AG04449 (cell line): ENCODE measurements around the gene C6orf15.

ENCODE experiments used
- CTCF ChIA-PET: fragments of 350-600 bp; formaldehyde crosslinking; extraction: SDS; loops from one replicate; lab custom pipeline; 2021; ENCODE audit warnings: antibody characterized with exemption; lab: Yijun Ruan, JAX
- POLR2A ChIA-PET: fragments of 400-600, 350-600 bp; formaldehyde crosslinking; extraction: SDS; loops from one replicate; lab custom pipeline; 2020; ENCODE audit warnings: antibody characterized with exemption, inconsistent platforms; lab: Yijun Ruan, JAX
- DNase-seq: peaks from one replicate; pipeline ENCODE4 v3.0.0-alpha.2; 2010; ENCODE audit warnings: low read depth, low spot score
- H3K4me3 ChIP-seq: 2 replicates; pipeline ENCODE4 v1.5.1; 2011; ENCODE audit warnings: low read depth, mild to moderate bottlenecking, control low read depth, low read length
- TF ChIP-seq, protein P1 (sequence below): IDR thresholded peaks from one replicate; pipeline ENCODE4 v1.5.1; 2011; ENCODE audit warnings: mild to moderate bottlenecking, moderate library complexity, low read length, control low read depth, inconsistent platforms; ENCODE audit not compliant: insufficient read depth; ENCODE audit errors: missing control alignments

The C6orf15 gene

DNA sequence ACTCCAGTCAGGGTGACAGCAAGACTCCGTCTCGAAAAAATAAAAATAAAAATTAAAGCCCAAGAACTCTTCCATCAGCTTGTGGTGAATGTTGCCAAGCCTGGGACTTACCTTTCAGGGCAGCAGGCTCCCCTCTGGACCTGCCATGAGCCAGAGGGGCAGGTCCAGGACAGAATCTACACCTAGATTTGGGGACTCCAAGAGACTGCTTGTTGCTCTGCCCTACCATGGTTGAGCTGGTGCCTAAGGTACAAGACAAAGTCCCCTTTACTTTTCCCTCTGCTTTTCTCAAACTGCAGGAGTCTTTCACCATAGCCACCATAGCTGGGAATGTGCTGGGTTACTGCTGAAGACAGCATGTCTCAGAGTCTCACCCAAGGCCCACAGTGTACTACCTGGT, 9.2 kb downstream of the C6orf15 start:
- no peak for DNase-seq
- no peak overlapping the region for H3K4me3 ChIP-seq
- ChIA-PET CTCF (interaction anchor here (1.0 to 2.8 kb wide), 5 partner anchors 13 to 188 kb away, joined by 3 to 12 read pairs (median 4); no protein-coding TSS in a partner anchor), POLR2A (no interaction called here)
- TF ChIP-seq, protein P1, sequence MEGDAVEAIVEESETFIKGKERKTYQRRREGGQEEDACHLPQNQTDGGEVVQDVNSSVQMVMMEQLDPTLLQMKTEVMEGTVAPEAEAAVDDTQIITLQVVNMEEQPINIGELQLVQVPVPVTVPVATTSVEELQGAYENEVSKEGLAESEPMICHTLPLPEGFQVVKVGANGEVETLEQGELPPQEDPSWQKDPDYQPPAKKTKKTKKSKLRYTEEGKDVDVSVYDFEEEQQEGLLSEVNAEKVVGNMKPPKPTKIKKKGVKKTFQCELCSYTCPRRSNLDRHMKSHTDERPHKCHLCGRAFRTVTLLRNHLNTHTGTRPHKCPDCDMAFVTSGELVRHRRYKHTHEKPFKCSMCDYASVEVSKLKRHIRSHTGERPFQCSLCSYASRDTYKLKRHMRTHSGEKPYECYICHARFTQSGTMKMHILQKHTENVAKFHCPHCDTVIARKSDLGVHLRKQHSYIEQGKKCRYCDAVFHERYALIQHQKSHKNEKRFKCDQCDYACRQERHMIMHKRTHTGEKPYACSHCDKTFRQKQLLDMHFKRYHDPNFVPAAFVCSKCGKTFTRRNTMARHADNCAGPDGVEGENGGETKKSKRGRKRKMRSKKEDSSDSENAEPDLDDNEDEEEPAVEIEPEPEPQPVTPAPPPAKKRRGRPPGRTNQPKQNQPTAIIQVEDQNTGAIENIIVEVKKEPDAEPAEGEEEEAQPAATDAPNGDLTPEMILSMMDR: no peak

DNA sequence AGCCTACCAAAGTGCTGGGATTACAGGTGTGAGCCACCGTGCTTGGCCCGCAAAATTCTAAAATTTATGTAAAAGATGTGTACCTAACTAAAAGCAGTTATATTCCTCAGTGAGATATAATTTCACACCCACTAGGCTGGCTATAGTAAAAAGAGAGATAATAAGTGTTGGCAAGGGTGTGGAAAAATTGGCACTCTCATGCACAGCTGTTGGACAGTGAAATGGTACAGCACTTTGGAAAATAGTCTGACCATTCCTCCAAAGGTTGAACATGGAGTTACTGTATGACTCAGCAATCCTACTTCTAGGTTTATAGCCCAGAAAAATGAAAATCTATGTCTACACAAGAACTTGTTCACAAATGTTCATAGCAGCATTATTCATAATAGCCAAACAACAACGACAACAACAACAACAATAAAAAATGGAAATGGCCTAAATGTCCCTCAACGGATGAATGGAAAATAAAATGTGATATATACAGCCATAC, 13.9 kb downstream of the C6orf15 start:
- POLR2A ChIA-PET: no interaction called here
- TF ChIP-seq, protein P1: no peak
- CTCF ChIA-PET: interaction anchor here (4.7 kb wide), 1 partner anchor 12 kb away, joined by 36 read pairs; no protein-coding TSS in a partner anchor
- H3K4me3 ChIP-seq: no peak overlapping the region
- DNase-seq: no peak

DNA sequence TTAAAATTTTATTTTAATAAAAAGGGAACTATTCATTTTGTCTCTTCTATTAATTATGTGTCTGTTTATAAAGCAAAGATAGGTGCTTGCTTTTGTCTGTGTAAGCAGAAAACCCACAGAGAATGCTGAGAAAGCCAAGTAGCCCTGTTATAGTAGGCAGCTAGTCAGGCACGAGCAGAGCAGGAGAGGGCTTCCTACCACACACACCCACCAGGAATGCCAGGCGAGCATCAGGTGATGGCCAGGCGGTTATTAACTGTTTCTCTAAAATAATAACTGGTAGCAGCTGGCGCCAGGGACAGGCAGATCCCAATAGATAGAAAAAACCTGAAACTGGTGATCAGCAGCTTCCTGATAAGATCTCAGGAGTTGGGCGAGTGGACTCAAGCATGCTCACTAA, 15.7 kb downstream of the C6orf15 start:
- TF ChIP-seq, protein P1: no peak
- ChIA-PET POLR2A (no interaction called here), CTCF (interaction anchor here (1.0 to 4.7 kb wide), 6 partner anchors 10 to 31 kb away, joined by 3 to 36 read pairs (median 6); no protein-coding TSS in a partner anchor)
- H3K4me3 ChIP-seq: no peak overlapping the region
- DNase-seq: no peak

DNA sequence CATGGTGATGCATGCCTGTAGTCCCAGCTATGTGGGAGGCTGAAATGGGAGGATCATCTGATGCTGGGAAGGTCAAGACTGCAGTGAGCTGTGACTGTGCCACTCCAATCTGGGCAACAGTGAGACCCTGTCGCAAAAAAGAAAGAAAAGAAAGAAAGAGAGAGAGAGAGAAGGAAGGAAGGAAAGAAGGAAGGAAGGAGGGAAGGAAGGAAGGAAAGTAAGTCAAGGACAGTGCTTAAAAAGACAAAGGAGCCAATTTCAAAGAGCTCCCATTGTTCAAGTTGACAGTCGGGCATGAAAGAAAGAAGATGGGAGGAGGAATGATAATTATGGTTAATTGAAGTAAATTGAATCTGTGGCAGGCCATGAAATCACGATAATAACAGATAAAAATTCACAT, 16.2 kb downstream of the C6orf15 start:
- TF ChIP-seq, protein P1: no peak
- ChIA-PET CTCF (interaction anchor here (1.0 to 4.7 kb wide), 6 partner anchors 9 to 31 kb away, joined by 3 to 36 read pairs (median 6); no protein-coding TSS in a partner anchor), POLR2A (no interaction called here)
- no peak for DNase-seq
- H3K4me3 ChIP-seq: no peak overlapping the region

DNA sequence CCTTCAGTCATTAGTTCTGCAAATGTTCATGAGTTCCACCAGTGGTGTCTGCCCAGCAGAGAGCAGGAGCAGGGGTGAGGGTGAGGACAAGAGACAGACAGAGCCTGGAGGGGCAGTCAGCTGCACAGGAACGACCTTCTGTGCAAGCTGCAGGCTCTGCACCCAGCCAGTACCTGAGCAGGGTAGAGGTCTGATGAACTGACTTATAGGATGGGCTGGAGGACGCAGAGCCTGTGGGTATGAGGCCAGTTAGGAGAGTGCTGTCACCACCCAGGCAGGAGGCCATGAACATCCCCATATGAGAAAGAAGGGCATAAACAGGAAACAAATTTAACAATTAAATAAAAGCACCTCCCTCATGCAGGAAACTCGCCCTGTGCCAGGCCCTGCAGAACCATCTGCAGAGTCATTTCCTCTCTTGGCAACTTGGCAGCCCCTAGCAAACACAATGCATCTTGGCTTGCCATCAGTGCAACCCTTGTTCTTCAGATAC, 17.9 kb downstream of the C6orf15 start:
- TF ChIP-seq, protein P1: no peak
- CTCF ChIA-PET: interaction anchor here (1.2 to 38.8 kb wide), 6 partner anchors 10 to 562 kb away, joined by 4 to 1346 read pairs (median 5); partner anchors contain the start of genes GTF2H4, PSORS1C1 and VARS2
- H3K4me3 ChIP-seq: no peak overlapping the region
- POLR2A ChIA-PET: no interaction called here
- DNase-seq: no peak

DNA sequence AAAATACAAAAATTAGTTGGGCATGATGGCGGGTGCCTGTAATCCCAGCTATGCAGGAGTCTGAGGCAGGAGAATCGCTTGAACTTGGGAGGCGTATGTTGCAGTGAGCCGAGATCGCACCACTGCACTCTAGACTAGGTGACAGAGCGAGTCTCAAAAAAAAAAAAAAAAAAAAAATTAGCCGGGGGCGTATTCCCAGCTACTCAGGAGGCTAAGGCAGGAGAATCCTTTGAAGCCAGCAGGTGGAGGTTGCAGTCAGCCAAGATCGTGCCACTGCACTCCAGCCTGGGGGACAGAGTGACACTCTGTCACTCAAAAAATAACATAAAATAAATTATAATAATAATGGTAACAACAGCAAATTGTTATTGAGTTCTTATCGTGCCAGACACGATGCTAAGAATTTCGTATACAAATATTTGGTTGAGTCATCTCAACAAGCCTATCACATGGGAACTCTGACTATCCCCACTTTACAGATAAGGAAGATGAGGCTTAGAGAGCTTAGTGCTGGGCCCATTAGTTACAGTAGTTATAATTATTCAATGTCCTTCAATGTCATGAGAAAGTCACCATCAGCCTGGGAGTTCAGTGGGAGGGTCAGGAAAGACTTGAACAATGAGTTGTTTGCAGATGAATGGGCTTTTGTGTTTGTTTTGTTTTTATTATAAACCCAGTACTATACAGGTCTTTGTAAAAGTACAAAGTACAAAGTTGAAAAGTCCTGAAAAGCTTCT, 19.4 kb downstream of the C6orf15 start:
- no peak for DNase-seq
- TF ChIP-seq, protein P1: no peak
- H3K4me3 ChIP-seq: no peak overlapping the region
- POLR2A ChIA-PET: no interaction called here
- CTCF ChIA-PET: interaction anchor here (0.6 to 38.8 kb wide), 13 partner anchors 8 to 561 kb away, joined by 3 to 1346 read pairs (median 4); partner anchors contain the start of genes C6orf15, GTF2H4, PSORS1C1 and VARS2
